SU-DHL-6 (cell line): ENCODE measurements around the gene PKHD1.

Experiments
- CTCF ChIP-seq: fragments of 200-600 bp; sonication (generic); IDR thresholded peaks from one replicate; pipeline ENCODE4 v1.5.1; 2017; ENCODE audit warnings: antibody characterized with exemption, mild to moderate bottlenecking, low read length, moderate library complexity; ENCODE audit not compliant: insufficient read depth, poor library complexity, severe bottlenecking
- EZH2phosphoT487 ChIP-seq: fragments of 200-600 bp; sonication (generic), shearing (Covaris generic); conservative IDR thresholded peaks from 2 replicates; pipeline ENCODE4 v1.6.1; 2018; ENCODE audit warnings: mild to moderate bottlenecking, antibody characterized with exemption, low read length, moderate library complexity, mixed read lengths

GRCh38 chr6:51841626-51842025, 245.8 kb downstream of the PKHD1 start:
- TF ChIP-seq CTCF (no peak), EZH2phosphoT487 (no peak)
